Cerebellar nuclear complex (tissue), 1 donor: Measurements from ENCODE around the gene HNRNPA2B1.
"Not testable (repeated sequence)": the region's sequence is repeated elsewhere in the genome, so short reads cannot be mapped to it uniquely, and the experiment has no call there.

Experiments used
- DNase-seq, 2 experiments: peaks; one replicate each; lab custom pipeline; 2025; lab: John Stamatoyannopoulos, UW

HNRNPA2B1 gene

GRCh38 chr7:26185131-26185843, 15.3 kb downstream of the HNRNPA2B1 start:
- DNase-seq, result no peak

GRCh38 chr7:26184281-26185101, 16.1 kb downstream of the HNRNPA2B1 start:
- DNase-seq, result not testable (repeated sequence)

- DNase-seq, result no peak
Measured at GRCh38 chr7:26183545-26184280, 16.8 kb downstream of the HNRNPA2B1 start.

GRCh38 chr7:26182706-26183105, 17.8 kb downstream of the HNRNPA2B1 start:
- DNase-seq, result no peak

GRCh38 chr7:26182283-26182682, 18.3 kb downstream of the HNRNPA2B1 start:
- DNase-seq, result no peak

- DNase-seq, result no peak
Measured at GRCh38 chr7:26181474-26182227, 18.9 kb downstream of the HNRNPA2B1 start.

GRCh38 chr7:26180792-26181198, 19.8 kb downstream of the HNRNPA2B1 start:
- DNase-seq, result no peak

GRCh38 chr7:26179826-26180497, 20.6 kb downstream of the HNRNPA2B1 start:
- DNase-seq, result no peak

GRCh38 chr7:26179422-26179821, 21.1 kb downstream of the HNRNPA2B1 start:
- no peak for DNase-seq

- DNase-seq, result no peak
Measured at GRCh38 chr7:26178272-26178960, 22.1 kb downstream of the HNRNPA2B1 start.

GRCh38 chr7:26177269-26177668, 23.3 kb downstream of the HNRNPA2B1 start:
- not testable (repeated sequence) for DNase-seq

- DNase-seq, result not testable (repeated sequence)
Measured at GRCh38 chr7:26176696-26177095, 23.9 kb downstream of the HNRNPA2B1 start.

GRCh38 chr7:26175903-26176302, 24.6 kb downstream of the HNRNPA2B1 start:
- not testable (repeated sequence) for DNase-seq

GRCh38 chr7:26172048-26172447, 28.5 kb downstream of the HNRNPA2B1 start:
- DNase-seq, result no peak

GRCh38 chr7:26171601-26172000, 28.9 kb downstream of the HNRNPA2B1 start:
- DNase-seq, result no peak

- DNase-seq, result no peak
Measured at GRCh38 chr7:26170663-26171062, 29.9 kb downstream of the HNRNPA2B1 start.

- no peak for DNase-seq
Measured at GRCh38 chr7:26169271-26169670, 31.3 kb downstream of the HNRNPA2B1 start.

- no peak for DNase-seq
Measured at GRCh38 chr7:26168458-26169023, 32.0 kb downstream of the HNRNPA2B1 start.

GRCh38 chr7:26167303-26167934, 33.1 kb downstream of the HNRNPA2B1 start:
- DNase-seq, result no peak
